NCI-H2107 treated with DMSO at 0.1 percent for 48 hours (cell line): ENCODE data around the gene CCDC27.
"Not testable (repeated sequence)": the region's sequence is repeated elsewhere in the genome, so short reads cannot be mapped to it uniquely, and the experiment has no call there.

Experiments used
- DNase-seq: peaks from one replicate; lab custom pipeline; 2025; ENCODE audit not compliant: unreplicated experiment; lab: John Stamatoyannopoulos, UW

The CCDC27 gene

DNA sequence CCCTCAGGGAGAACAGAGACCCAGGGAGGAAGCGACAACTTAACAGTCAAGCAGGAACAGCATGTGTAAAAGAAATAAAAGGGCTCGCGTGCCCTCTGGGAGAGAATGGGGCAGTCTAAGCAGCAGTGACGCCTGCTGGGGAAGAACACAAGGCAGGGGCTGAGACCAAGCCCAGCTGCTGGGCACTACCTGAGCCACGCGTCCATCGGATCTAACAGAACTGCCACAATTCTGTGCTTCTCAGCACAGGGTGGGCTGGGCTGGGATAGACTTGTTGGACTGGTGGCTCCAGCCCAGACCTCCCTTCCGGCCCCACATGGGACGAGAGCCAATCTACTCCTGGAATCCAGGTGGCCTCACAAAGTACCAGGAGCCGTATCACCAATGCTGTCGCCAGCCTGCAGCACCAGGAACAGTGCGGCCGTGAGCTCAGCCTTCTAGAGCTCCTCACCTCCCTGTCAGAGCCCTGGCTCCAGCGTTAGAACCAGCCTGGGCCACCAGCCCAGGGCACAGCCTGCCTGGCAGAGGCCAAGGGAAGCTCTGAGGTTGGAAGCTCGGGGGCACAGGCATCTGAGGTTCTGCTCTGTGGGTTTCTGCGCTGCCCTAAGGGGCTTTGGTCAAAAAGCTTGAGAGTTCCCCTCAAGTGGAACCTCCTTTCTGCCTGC, 36.6 kb downstream of the CCDC27 start:
- DNase-seq, result no peak

GRCh38 chr1:3789421-3790300, 37.4 kb downstream of the CCDC27 start:
- DNase-seq, result no peak

DNA sequence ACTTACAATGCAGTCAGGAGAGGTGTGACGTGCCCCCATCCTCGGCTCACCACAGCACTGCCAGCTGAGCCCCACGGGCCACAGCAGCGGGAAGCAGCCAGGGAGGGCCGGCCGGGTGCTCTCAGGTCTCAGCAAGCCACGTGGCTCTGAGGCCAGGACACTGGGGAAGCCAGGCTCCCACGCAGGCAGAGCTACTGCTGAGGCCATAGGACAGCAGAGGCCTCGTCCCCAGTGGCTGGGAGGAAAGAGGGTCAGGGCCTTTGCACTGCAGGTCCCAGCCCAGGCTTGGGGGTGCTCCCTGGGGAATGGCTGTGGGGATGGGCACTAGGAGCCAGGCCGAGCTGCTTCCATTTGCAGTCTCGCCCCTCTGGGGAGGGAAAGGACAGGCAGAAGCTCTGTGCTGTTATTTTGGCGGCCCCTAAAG, 38.3 kb downstream of the CCDC27 start:
- DNase-seq, result no peak

GRCh38 chr1:3790952-3791351, 38.7 kb downstream of the CCDC27 start:
- DNase-seq, result no peak

GRCh38 chr1:3795453-3796214, 43.4 kb downstream of the CCDC27 start:
- no peak for DNase-seq

GRCh38 chr1:3796215-3797061, 44.2 kb downstream of the CCDC27 start, which contains the start of gene LRRC47:
TSS of gene LRRC47 (minus strand) at chr1:3796498. CDS start at chr1:3796476, 22 bp downstream.
- DNase-seq, result peak; percentile 11

DNA sequence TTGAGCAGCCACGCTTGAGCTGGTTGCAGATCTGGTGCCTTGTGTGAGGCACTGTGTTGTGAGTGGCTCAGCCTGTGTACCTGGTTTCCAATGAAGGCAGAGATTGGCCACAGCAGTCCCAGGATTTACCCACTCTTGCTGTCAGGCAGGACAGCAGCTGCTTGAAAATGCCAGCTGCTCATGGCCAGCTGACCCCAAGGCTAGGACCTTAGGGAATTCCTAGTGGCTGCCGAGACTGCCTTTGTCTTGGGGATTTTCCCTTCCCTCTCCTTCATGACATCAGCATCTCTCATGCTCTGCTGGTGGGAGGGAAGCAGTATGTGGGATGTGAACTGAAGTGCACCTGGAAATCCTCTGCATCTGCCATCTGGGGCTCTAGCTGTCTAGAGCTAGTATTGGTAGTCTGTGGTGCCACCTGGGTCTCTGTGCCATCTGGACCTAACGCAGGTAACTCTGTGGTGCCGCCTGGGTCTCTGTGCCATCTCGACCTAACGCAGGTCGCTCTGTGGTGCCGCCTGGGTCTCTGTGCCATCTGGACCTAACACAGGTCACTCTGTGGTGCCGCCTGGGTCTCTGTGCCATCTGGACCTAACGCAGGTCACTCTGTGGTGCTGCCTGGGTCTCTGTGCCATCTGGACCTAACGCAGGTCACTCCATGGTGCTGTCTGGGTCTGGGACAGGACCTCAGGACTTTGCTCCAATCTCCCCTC, 47.9 kb downstream of the CCDC27 start:
- no peak for DNase-seq

DNA sequence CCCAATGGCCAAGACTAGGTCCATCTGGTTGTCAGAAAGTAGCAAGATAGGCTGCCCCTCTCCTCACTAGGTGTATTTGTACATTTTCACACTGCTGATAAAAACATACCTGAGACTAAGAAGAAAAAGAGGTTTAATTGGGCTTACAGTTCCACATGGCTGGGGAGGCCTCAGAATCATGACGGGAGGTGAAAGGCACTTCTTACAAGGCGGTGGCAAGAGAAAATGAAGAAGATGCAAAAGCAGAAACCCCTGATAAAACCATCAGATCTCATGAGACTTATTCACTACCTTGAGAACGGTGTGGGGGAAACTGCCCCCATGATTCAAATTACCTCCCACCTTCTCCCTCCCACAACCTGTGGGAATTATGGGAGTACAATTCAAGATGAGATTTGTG, 48.5 kb downstream of the CCDC27 start:
- DNase-seq, result not testable (repeated sequence)

DNA sequence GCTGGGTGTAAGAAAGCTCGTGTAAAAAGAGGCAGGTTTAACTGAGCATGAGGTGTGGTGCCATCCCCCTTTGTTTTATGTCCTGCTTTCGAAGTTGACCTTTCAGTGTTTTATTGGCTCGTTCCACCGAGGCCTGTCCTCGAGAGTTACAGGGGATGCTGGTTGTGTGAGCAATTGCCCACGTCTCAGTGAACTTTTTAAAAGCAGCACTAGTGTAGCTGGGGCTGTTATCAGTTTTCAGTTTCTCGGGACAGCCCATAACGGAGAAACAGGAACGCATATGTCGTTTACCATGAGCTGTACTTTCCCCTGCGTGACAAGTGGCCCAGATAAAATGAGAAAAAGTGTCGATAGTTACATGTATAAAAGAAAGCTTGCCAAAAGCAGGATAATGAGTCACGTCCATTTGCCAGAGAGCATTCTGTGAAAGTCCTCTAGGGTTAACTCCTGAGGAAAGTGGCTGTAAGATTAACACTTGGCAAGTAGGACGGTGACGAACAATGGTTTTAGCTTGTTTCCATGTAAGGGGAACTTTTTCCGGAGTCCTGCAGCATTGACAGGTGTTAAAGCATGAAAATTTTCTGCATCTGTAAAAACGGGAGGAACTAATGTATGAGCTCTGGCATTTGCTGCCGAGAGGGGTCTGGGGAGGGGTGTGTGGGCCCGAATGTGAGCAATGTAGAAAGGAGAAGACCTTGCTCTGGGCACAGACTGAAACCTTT, 51.8 kb downstream of the CCDC27 start:
- no peak for DNase-seq

DNA sequence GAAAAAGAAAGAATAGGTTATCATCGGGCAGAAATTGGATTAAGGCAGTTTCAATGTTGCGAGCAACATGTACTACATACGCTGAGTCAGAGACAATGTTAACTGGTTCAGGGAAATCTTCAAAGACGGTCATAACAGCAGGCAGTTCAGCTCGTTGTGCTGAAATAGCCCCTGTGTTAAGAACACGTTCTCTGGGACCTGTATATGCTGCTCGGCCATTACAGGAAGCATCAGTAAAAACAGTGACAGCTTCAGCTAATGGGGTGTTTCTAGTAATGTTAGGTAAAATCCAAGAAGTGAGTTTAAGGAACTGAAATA, 52.3 kb downstream of the CCDC27 start:
- not testable (repeated sequence) for DNase-seq

GRCh38 chr1:3805038-3805437, 52.8 kb downstream of the CCDC27 start:
- no peak for DNase-seq

GRCh38 chr1:3807769-3808168, 55.5 kb downstream of the CCDC27 start:
- DNase-seq, result no peak

- no peak for DNase-seq
Observed at GRCh38 chr1:3809680-3810079, 57.4 kb downstream of the CCDC27 start.

DNA sequence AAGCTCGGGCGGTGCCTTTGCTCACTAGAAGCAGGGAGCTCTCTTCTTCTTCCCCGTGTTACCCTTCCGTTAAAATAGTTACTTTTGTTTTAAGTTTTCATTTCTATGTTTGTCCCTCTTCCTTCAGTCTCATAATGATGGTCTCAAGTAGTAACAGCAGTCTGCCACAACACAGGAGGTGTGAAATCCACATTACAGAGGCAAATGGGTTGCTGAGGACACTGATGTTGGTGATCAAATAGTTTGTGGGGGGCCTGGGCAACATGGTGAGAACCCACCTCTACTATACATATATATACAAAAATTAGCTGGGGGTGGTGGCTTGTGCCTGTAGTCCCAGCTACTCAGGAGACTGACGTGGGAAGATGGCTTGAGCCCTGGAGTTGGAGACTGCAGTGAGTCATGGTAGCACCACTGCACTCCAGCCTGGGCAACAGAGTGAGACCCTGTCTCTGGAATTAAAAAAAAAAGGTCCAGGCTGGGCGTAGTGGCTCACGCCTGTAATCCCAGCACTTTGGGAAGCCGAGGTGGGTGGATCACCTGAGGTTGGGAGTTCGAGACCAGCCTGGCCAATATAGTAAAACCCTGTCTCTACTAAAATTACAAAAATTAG, 58.0 kb downstream of the CCDC27 start:
- DNase-seq, result not testable (repeated sequence)

DNA sequence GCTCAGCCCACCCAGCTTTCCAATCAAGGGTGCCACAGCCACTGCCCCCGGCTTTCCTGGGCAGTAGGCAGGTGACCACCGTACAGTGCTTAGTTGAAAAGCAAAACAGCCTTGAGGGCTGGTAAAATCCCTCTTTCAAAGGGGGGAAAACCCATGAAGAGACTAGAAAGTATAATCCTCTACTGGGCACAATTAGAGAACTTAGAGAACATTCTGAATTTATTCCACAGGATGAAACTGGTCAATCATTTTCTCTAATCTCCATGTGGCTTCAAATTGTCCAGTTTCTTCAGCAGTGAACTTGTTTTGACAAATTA, 59.3 kb downstream of the CCDC27 start:
- no peak for DNase-seq

DNA sequence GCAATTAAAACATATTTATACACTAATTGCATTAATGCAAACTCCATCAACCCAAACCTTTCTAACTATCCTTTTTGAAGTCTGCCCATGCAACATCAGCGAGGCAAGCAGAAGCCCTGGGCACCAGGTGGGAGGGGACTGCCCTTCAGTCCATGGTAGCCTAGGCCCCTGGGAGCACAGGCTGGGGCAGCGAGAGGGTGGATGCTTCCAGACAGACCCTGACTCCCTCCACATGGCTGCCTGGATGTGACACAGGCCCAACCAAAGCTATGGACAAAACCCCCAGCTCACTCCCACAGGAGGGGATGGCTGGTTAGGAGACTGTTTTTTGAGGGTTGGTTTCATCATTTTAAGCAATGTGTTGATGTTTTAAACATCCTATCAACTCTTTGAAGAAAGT, 61.8 kb downstream of the CCDC27 start:
- DNase-seq, result no peak

GRCh38 chr1:3814771-3815561, 62.7 kb downstream of the CCDC27 start:
- DNase-seq, result no peak

DNA sequence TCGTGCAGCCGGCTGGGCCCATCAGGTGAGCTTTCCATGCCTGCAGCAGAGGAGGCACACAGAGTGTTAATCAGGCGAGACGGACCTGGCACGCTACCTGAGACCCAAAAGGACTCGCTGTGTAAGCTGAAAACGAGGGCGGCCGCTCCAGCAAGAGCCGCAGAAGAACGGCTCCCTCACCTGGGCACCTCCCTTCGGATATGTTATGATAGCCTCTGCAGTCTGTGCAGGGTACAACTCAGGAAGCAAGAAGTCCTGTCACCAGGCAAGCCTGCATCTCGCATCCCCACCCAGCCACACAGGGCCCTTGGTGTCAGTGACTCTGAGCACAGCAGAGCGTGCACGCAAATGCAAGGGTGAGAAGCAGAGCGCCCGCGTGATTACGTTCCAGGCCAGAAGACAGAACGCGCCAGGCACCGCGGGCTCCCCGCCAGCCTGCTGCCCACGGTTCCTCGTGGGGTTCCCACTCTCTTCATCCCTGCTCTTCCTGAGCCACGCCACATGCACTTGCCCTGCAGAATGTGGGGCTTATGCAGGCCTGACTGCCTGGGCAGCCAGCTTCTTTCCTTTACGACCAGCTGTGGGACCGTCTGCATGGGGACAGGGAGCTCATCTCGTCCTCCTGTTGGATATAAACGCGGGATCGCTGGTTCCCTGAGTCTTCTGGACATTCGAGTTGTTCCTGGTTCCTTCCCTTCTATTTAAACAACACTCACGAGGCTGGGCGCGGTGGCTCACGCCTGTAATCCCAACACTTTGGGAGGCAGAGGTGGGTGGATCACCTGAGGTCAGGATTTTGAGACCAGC, 64.3 kb downstream of the CCDC27 start:
- no peak for DNase-seq
